GM12878 (cell line): ENCODE measurements around the gene CWC25. TPM values are rescaled to one million over a fixed set of nuclear protein-coding genes. Genes with fewer than 3 reads are reported as not detected.

Experiments
- ATF2 ChIP-seq: IDR thresholded peaks from 2 replicates; pipeline ENCODE4 v1.6.1; 2012; ENCODE audit warnings: low read length, inconsistent platforms
- BCL11A ChIP-seq: IDR thresholded peaks from 2 replicates; pipeline ENCODE4 v1.6.1; 2011; ENCODE audit warnings: low read depth, low read length
- E2F4 ChIP-seq: IDR thresholded peaks from 2 replicates; pipeline ENCODE4 v1.6.1; 2012; ENCODE audit warnings: low read depth, low read length, improper control_type of control experiment
- E2F8 ChIP-seq: fragments of 450-650 bp; IDR thresholded peaks from 2 replicates; pipeline ENCODE4 v1.6.1; 2018; ENCODE audit warnings: mild to moderate bottlenecking, low read depth, moderate library complexity; ENCODE audit not compliant: partially characterized antibody
- ESRRA ChIP-seq: IDR thresholded peaks from 2 replicates; pipeline ENCODE4 v1.6.1; 2012; ENCODE audit warnings: mild to moderate bottlenecking, low read length, improper control_type of control experiment
- HDAC6 ChIP-seq: fragments of 200-600 bp; sonication (generic); IDR thresholded peaks from one replicate; pipeline ENCODE4 v1.8.0; 2017; ENCODE audit warnings: antibody characterized with exemption; ENCODE audit not compliant: unreplicated experiment
- HDGF ChIP-seq: fragments of 450-650 bp; IDR thresholded peaks from 2 replicates; pipeline ENCODE4 v1.6.1; 2016; ENCODE audit warnings: antibody characterized with exemption
- KLF5 ChIP-seq: fragments of 450-650 bp; IDR thresholded peaks from 2 replicates; pipeline ENCODE4 v1.6.1; 2014; ENCODE audit warnings: mild to moderate bottlenecking; ENCODE audit not compliant: partially characterized antibody
- MEF2A ChIP-seq: IDR thresholded peaks from 2 replicates; pipeline ENCODE4 v1.6.1; 2011; ENCODE audit warnings: low read depth, mild to moderate bottlenecking, low read length, moderate library complexity; ENCODE audit not compliant: insufficient read depth
- NFIC ChIP-seq: IDR thresholded peaks from 2 replicates; pipeline ENCODE4 v1.6.1; 2012; ENCODE audit warnings: low read depth, mild to moderate bottlenecking, inconsistent platforms, low read length, moderate library complexity
- NFXL1 ChIP-seq: fragments of 450-650 bp; IDR thresholded peaks from 2 replicates; pipeline ENCODE4 v1.6.1; 2017; ENCODE audit warnings: antibody characterized with exemption, mild to moderate bottlenecking, borderline replicate concordance
- POLR2AphosphoS2 ChIP-seq: IDR thresholded peaks from 2 replicates; pipeline ENCODE4 v1.6.1; 2011; ENCODE audit warnings: low read depth, mild to moderate bottlenecking, low read length, improper control_type of control experiment, moderate library complexity
- SIN3A ChIP-seq: IDR thresholded peaks from 2 replicates; pipeline ENCODE4 v1.6.1; 2012; ENCODE audit warnings: low read depth, low read length, improper control_type of control experiment
- SREBF1 ChIP-seq: IDR thresholded peaks from 2 replicates; pipeline ENCODE4 v1.6.1; 2012; ENCODE audit warnings: mild to moderate bottlenecking, low read length
- STAT1 ChIP-seq: fragments of 450-650 bp; conservative IDR thresholded peaks from 2 replicates; pipeline ENCODE4 v1.6.1; 2014; ENCODE audit warnings: antibody characterized with exemption, mild to moderate bottlenecking
- polyA plus RNA-seq, 11 experiments: library from polyadenylated mRNA; depleted of rRNA in 4 of 11; unstranded in 6 of 11; stranded (reverse) in 5 of 11; fragments of >200 nt; fragmentation: Nextera tagmentation in 4 of 11; fragmentation: Illumina TruSeq in 1 of 11; extraction: Ambion mirVana in 4 of 11; extraction: Trizol in 1 of 11; gene quantifications; 1 replicate in 1 of 11; 2 replicates in 10 of 11; pipeline versions ENCODE4 v1.2.1 to v1.2.3, GENCODE V29; 2011 to 2016; ENCODE audit warnings: inconsistent platforms in 2 of 11, missing spikeins in 2 of 11, low read depth in 1 of 11
- total RNA-seq, 4 experiments: library from RNA; depleted of rRNA in 3 of 4; stranded (reverse); fragments of >200 nt in 3 of 4; fragmentation: Illumina TruSeq in 1 of 4; extraction: Trizol in 1 of 4; gene quantifications; 2 replicates each; pipeline versions ENCODE4 v1.2.1 to v1.2.3, GENCODE V29; 2013 to 2021
- TF ChIP-seq, protein P1 (sequence below): fragments of 150-350 bp; IDR thresholded peaks from 2 replicates; pipeline ENCODE4 v1.6.1; 2014; ENCODE audit warnings: mild to moderate bottlenecking, low read depth, low read length

The CWC25 gene
- total and polyA plus RNA-seq, 10 of the 15 experiments (the other 5 are each of a cell fraction or from before 2014, with no cell fraction given) = 14.7 to 29.7 (median 22.9) TPM

GRCh38 chr17:38798614-38799500, 26.3 kb downstream of the CWC25 start (continued):
- TF ChIP-seq NFXL1 (no peak), ESRRA (no peak), POLR2AphosphoS2 (no peak), KLF5 (no peak), E2F4 (no peak), SIN3A (0 out of 2 replicates have a peak, but pooled peaks have one; percentile 64), HDGF (peak; percentile 84; the same call in 1 of the 2 replicates), SREBF1 (no peak), STAT1 (no peak), NFIC (no peak), MEF2A (no peak), ATF2 (no peak), E2F8 (no peak), BCL11A (no peak), HDAC6 (no peak)
- TF ChIP-seq, protein P1, sequence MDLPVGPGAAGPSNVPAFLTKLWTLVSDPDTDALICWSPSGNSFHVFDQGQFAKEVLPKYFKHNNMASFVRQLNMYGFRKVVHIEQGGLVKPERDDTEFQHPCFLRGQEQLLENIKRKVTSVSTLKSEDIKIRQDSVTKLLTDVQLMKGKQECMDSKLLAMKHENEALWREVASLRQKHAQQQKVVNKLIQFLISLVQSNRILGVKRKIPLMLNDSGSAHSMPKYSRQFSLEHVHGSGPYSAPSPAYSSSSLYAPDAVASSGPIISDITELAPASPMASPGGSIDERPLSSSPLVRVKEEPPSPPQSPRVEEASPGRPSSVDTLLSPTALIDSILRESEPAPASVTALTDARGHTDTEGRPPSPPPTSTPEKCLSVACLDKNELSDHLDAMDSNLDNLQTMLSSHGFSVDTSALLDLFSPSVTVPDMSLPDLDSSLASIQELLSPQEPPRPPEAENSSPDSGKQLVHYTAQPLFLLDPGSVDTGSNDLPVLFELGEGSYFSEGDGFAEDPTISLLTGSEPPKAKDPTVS = no peak
